ENCODE measurements around the gene DBNL.

GRCh38 chr7:44096326-44096881 is 51.9 kb downstream of the DBNL start:
- TF ChIP-seq YY1 (IDR thresholded peaks at IDR 0.05; ENCODE audit: insufficient read depth, insufficient read length) (no peak), ZNF274 (IDR thresholded peaks at IDR 0.05; ENCODE audit: low read depth, low read length) (no peak)
